ENCODE results near the gene GRIN2A. TPM values are rescaled to one million over a fixed set of nuclear protein-coding genes. Genes with fewer than 3 reads are reported as not detected.

GRIN2A gene
- total RNA-seq, 1 experiment from 2014 or later = not detected

GRCh38 chr16:9957002-9957401 lies 225.2 kb downstream of the GRIN2A start:
- no peak overlapping the region for H3K27ac ChIP-seq (ENCODE audit: low read length)
- no peaks in the 10 kb centered on the region for H4K20me1 ChIP-seq (ENCODE audit: insufficient read depth, low read depth, low read length)
- H3K4me1 ChIP-seq (ENCODE audit: low read length) = no peaks in the 10 kb centered on the region
- no peak overlapping the region for H3K4me2 ChIP-seq (ENCODE audit: low read depth, low read length, poor library complexity, severe bottlenecking)
- no peaks in the 10 kb centered on the region for H3K79me2 ChIP-seq (ENCODE audit: low read length)
- no peak overlapping the region for H3K9ac ChIP-seq (ENCODE audit: low read length)
- DNase-seq = no peak
- no peaks in the 10 kb centered on the region for H3K36me3 ChIP-seq (ENCODE audit: insufficient read depth, low read length)
- no peaks in the 10 kb centered on the region for H3K9me2 ChIP-seq (replicated peaks; ENCODE audit: insufficient read depth, low read length)
- H3K4me3 ChIP-seq (ENCODE audit: low read length) = no peak overlapping the region
- H3K9me3 ChIP-seq (ENCODE audit: low read length) = no peaks in the 10 kb centered on the region
- no peaks in the 10 kb centered on the region for H3K27me3 ChIP-seq (ENCODE audit: low read length)
- no peak overlapping the region for H2AFZ ChIP-seq (ENCODE audit: low read length)

- Histone ChIP-seq H3K27ac (ENCODE audit: low read length) (no peak overlapping the region), H3K9ac (ENCODE audit: low read length) (no peak overlapping the region), H3K4me3 (ENCODE audit: low read length) (no peak overlapping the region), H3K79me2 (ENCODE audit: low read length) (no peaks in the 10 kb centered on the region), H3K27me3 (ENCODE audit: low read length) (no peaks in the 10 kb centered on the region), H3K4me1 (ENCODE audit: low read length) (no peaks in the 10 kb centered on the region), H3K36me3 (ENCODE audit: insufficient read depth, low read length) (no peaks in the 10 kb centered on the region), H2AFZ (ENCODE audit: low read length) (no peak overlapping the region), H3K4me2 (ENCODE audit: low read depth, low read length, poor library complexity, severe bottlenecking) (no peak overlapping the region), H4K20me1 (ENCODE audit: insufficient read depth, low read depth, low read length) (no peaks in the 10 kb centered on the region), H3K9me3 (ENCODE audit: low read length) (no peaks in the 10 kb centered on the region), H3K9me2 (replicated peaks; ENCODE audit: insufficient read depth, low read length) (no peaks in the 10 kb centered on the region)
- DNase-seq = no peak
Observed at GRCh38 chr16:9955677-9956076, 226.6 kb downstream of the GRIN2A start.

- H3K9me3 ChIP-seq (ENCODE audit: low read length) = no peaks in the 10 kb centered on the region
- no peaks in the 10 kb centered on the region for H4K20me1 ChIP-seq (ENCODE audit: insufficient read depth, low read depth, low read length)
- H3K79me2 ChIP-seq (ENCODE audit: low read length) = no peaks in the 10 kb centered on the region
- H3K9ac ChIP-seq (ENCODE audit: low read length) = no peak overlapping the region
- no peaks in the 10 kb centered on the region for H3K9me2 ChIP-seq (replicated peaks; ENCODE audit: insufficient read depth, low read length)
- no peaks in the 10 kb centered on the region for H3K4me1 ChIP-seq (ENCODE audit: low read length)
- no peak for DNase-seq
- no peak overlapping the region for H2AFZ ChIP-seq (ENCODE audit: low read length)
- H3K4me2 ChIP-seq (ENCODE audit: low read depth, low read length, poor library complexity, severe bottlenecking) = no peak overlapping the region
- H3K4me3 ChIP-seq (ENCODE audit: low read length) = no peak overlapping the region
- H3K27me3 ChIP-seq (ENCODE audit: low read length) = no peaks in the 10 kb centered on the region
- no peaks in the 10 kb centered on the region for H3K36me3 ChIP-seq (ENCODE audit: insufficient read depth, low read length)
- no peak overlapping the region for H3K27ac ChIP-seq (ENCODE audit: low read length)
Observed at GRCh38 chr16:9953908-9954570, 228.2 kb downstream of the GRIN2A start.

- Histone ChIP-seq H3K79me2 (ENCODE audit: low read length) (no peaks in the 10 kb centered on the region), H4K20me1 (ENCODE audit: insufficient read depth, low read depth, low read length) (no peaks in the 10 kb centered on the region), H3K36me3 (ENCODE audit: insufficient read depth, low read length) (no peaks in the 10 kb centered on the region), H2AFZ (ENCODE audit: low read length) (no peak overlapping the region), H3K4me3 (ENCODE audit: low read length) (no peak overlapping the region), H3K27ac (ENCODE audit: low read length) (no peak overlapping the region), H3K4me2 (ENCODE audit: low read depth, low read length, poor library complexity, severe bottlenecking) (no peak overlapping the region), H3K4me1 (ENCODE audit: low read length) (no peaks in the 10 kb centered on the region), H3K9me2 (replicated peaks; ENCODE audit: insufficient read depth, low read length) (no peaks in the 10 kb centered on the region), H3K9me3 (ENCODE audit: low read length) (no peaks in the 10 kb centered on the region), H3K9ac (ENCODE audit: low read length) (no peak overlapping the region), H3K27me3 (ENCODE audit: low read length) (no peaks in the 10 kb centered on the region)
- no peak for DNase-seq
Observed at GRCh38 chr16:9950658-9951057, 231.6 kb downstream of the GRIN2A start.

GRCh38 chr16:9949396-9949795 lies 232.8 kb downstream of the GRIN2A start:
- no peaks in the 10 kb centered on the region for H4K20me1 ChIP-seq (ENCODE audit: insufficient read depth, low read depth, low read length)
- DNase-seq = no peak
- no peaks in the 10 kb centered on the region for H3K9me2 ChIP-seq (replicated peaks; ENCODE audit: insufficient read depth, low read length)
- no peak overlapping the region for H3K4me3 ChIP-seq (ENCODE audit: low read length)
- H3K4me1 ChIP-seq (ENCODE audit: low read length) = no peaks in the 10 kb centered on the region
- H3K9me3 ChIP-seq (ENCODE audit: low read length) = no peaks in the 10 kb centered on the region
- H3K27ac ChIP-seq (ENCODE audit: low read length) = no peak overlapping the region
- H3K9ac ChIP-seq (ENCODE audit: low read length) = no peak overlapping the region
- no peaks in the 10 kb centered on the region for H3K36me3 ChIP-seq (ENCODE audit: insufficient read depth, low read length)
- no peaks in the 10 kb centered on the region for H3K27me3 ChIP-seq (ENCODE audit: low read length)
- H3K79me2 ChIP-seq (ENCODE audit: low read length) = no peaks in the 10 kb centered on the region
- no peak overlapping the region for H3K4me2 ChIP-seq (ENCODE audit: low read depth, low read length, poor library complexity, severe bottlenecking)
- H2AFZ ChIP-seq (ENCODE audit: low read length) = no peak overlapping the region

- no peaks in the 10 kb centered on the region for H3K36me3 ChIP-seq (ENCODE audit: insufficient read depth, low read length)
- H3K27ac ChIP-seq (ENCODE audit: low read length) = no peak overlapping the region
- no peak for DNase-seq
- no peaks in the 10 kb centered on the region for H3K4me1 ChIP-seq (ENCODE audit: low read length)
- H2AFZ ChIP-seq (ENCODE audit: low read length) = no peak overlapping the region
- no peaks in the 10 kb centered on the region for H4K20me1 ChIP-seq (ENCODE audit: insufficient read depth, low read depth, low read length)
- H3K27me3 ChIP-seq (ENCODE audit: low read length) = no peaks in the 10 kb centered on the region
- H3K4me2 ChIP-seq (ENCODE audit: low read depth, low read length, poor library complexity, severe bottlenecking) = no peak overlapping the region
- H3K9me2 ChIP-seq (replicated peaks; ENCODE audit: insufficient read depth, low read length) = no peaks in the 10 kb centered on the region
- no peak overlapping the region for H3K9ac ChIP-seq (ENCODE audit: low read length)
- H3K79me2 ChIP-seq (ENCODE audit: low read length) = no peaks in the 10 kb centered on the region
- H3K4me3 ChIP-seq (ENCODE audit: low read length) = no peak overlapping the region
- no peaks in the 10 kb centered on the region for H3K9me3 ChIP-seq (ENCODE audit: low read length)
Observed at GRCh38 chr16:9948933-9949332, 233.3 kb downstream of the GRIN2A start.

- no peaks in the 10 kb centered on the region for H3K9me2 ChIP-seq (replicated peaks; ENCODE audit: insufficient read depth, low read length)
- no peak for DNase-seq
- H3K4me3 ChIP-seq (ENCODE audit: low read length) = no peak overlapping the region
- H3K27me3 ChIP-seq (ENCODE audit: low read length) = no peaks in the 10 kb centered on the region
- H3K4me1 ChIP-seq (ENCODE audit: low read length) = no peaks in the 10 kb centered on the region
- no peak overlapping the region for H3K27ac ChIP-seq (ENCODE audit: low read length)
- no peak overlapping the region for H2AFZ ChIP-seq (ENCODE audit: low read length)
- H4K20me1 ChIP-seq (ENCODE audit: insufficient read depth, low read depth, low read length) = no peaks in the 10 kb centered on the region
- H3K9ac ChIP-seq (ENCODE audit: low read length) = no peak overlapping the region
- no peaks in the 10 kb centered on the region for H3K9me3 ChIP-seq (ENCODE audit: low read length)
- H3K36me3 ChIP-seq (ENCODE audit: insufficient read depth, low read length) = no peaks in the 10 kb centered on the region
- no peaks in the 10 kb centered on the region for H3K79me2 ChIP-seq (ENCODE audit: low read length)
- H3K4me2 ChIP-seq (ENCODE audit: low read depth, low read length, poor library complexity, severe bottlenecking) = no peak overlapping the region
Observed at GRCh38 chr16:9946022-9946720, 236.1 kb downstream of the GRIN2A start.

- Histone ChIP-seq H3K4me2 (ENCODE audit: low read depth, low read length, poor library complexity, severe bottlenecking) (no peak overlapping the region), H3K36me3 (ENCODE audit: insufficient read depth, low read length) (no peaks in the 10 kb centered on the region), H2AFZ (ENCODE audit: low read length) (no peak overlapping the region), H3K27me3 (ENCODE audit: low read length) (no peaks in the 10 kb centered on the region), H3K79me2 (ENCODE audit: low read length) (no peaks in the 10 kb centered on the region), H3K4me1 (ENCODE audit: low read length) (no peaks in the 10 kb centered on the region), H3K9ac (ENCODE audit: low read length) (no peak overlapping the region), H3K9me3 (ENCODE audit: low read length) (no peaks in the 10 kb centered on the region), H3K27ac (ENCODE audit: low read length) (no peak overlapping the region), H3K4me3 (ENCODE audit: low read length) (no peak overlapping the region), H3K9me2 (replicated peaks; ENCODE audit: insufficient read depth, low read length) (no peaks in the 10 kb centered on the region), H4K20me1 (ENCODE audit: insufficient read depth, low read depth, low read length) (no peaks in the 10 kb centered on the region)
- no peak for DNase-seq
Observed at GRCh38 chr16:9943121-9943520, 239.1 kb downstream of the GRIN2A start.
